Astrocyte (in vitro differentiated cells and primary cell): Measurements from ENCODE around the gene RETREG1. TPM values are rescaled to one million over a fixed set of nuclear protein-coding genes. Genes with fewer than 3 reads are reported as not detected.

Experiments
- DNase-seq: peaks from one replicate; pipeline ENCODE4 v3.0.0-alpha.2; 2010; ENCODE audit warnings: low read depth
- FAIRE-seq: peaks from 2 replicates; lab custom pipeline; 2011; peaks lifted over from hg19 to GRCh38; lab: Jason Lieb, UNC
- H2AFZ ChIP-seq: 2 replicates; pipeline ENCODE4 v1.6.0; 2012; ENCODE audit warnings: low read depth, low read length, inconsistent platforms
- H3K27ac ChIP-seq: 2 replicates; pipeline ENCODE4 v1.5.1; 2011; ENCODE audit warnings: low read depth, low read length, inconsistent platforms
- H3K27me3 ChIP-seq: 2 replicates; pipeline ENCODE4 v1.6.0; 2011; ENCODE audit warnings: low read length, inconsistent platforms; ENCODE audit not compliant: insufficient read depth
- H3K36me3 ChIP-seq: 2 replicates; pipeline ENCODE4 v1.5.1; 2011; ENCODE audit warnings: low read length, inconsistent platforms; ENCODE audit not compliant: insufficient read depth
- H3K4me1 ChIP-seq: 2 replicates; pipeline ENCODE4 v1.5.1; 2011; ENCODE audit warnings: low read length, inconsistent platforms; ENCODE audit not compliant: insufficient read depth
- H3K4me2 ChIP-seq: 2 replicates; pipeline ENCODE4 v1.6.0; 2012; ENCODE audit warnings: low read length, inconsistent platforms
- H3K4me3 ChIP-seq: 2 replicates; pipeline ENCODE4 v1.5.1; 2011; ENCODE audit warnings: low read depth, mild to moderate bottlenecking, low read length, inconsistent platforms; ENCODE audit not compliant: insufficient read depth
- H3K79me2 ChIP-seq: 2 replicates; pipeline ENCODE4 v1.6.0; 2012; ENCODE audit warnings: mild to moderate bottlenecking, low read length, inconsistent platforms; ENCODE audit not compliant: insufficient read depth
- H3K9ac ChIP-seq: 2 replicates; pipeline ENCODE4 v1.6.0; 2012; ENCODE audit warnings: mild to moderate bottlenecking, low read length, inconsistent platforms
- H3K9me3 ChIP-seq: 2 replicates; pipeline ENCODE4 v1.5.1; 2012; ENCODE audit warnings: low read depth, mild to moderate bottlenecking, low read length, inconsistent platforms; ENCODE audit not compliant: insufficient read depth
- H4K20me1 ChIP-seq: 2 replicates; pipeline ENCODE4 v1.6.0; 2012; ENCODE audit warnings: low read length, inconsistent platforms; ENCODE audit not compliant: insufficient read depth
- H3K27ac Mint-ChIP-seq: one replicate; pipeline ENCODE4 v1.8.0; 2021; ENCODE audit warnings: mild to moderate bottlenecking, mixed read lengths; ENCODE audit not compliant: unreplicated experiment
- H3K27me3 Mint-ChIP-seq: one replicate; pipeline ENCODE4 v1.8.0; 2021; ENCODE audit warnings: low read depth, mixed read lengths; ENCODE audit not compliant: unreplicated experiment
- H3K36me3 Mint-ChIP-seq: one replicate; pipeline ENCODE4 v1.8.0; 2021; ENCODE audit warnings: low read depth, mixed read lengths; ENCODE audit not compliant: unreplicated experiment
- H3K4me1 Mint-ChIP-seq: one replicate; pipeline ENCODE4 v1.8.0; 2021; ENCODE audit warnings: low read depth, mixed read lengths; ENCODE audit not compliant: unreplicated experiment
- H3K4me3 Mint-ChIP-seq: one replicate; pipeline ENCODE4 v1.8.0; 2021; ENCODE audit warnings: mild to moderate bottlenecking, moderate library complexity, mixed read lengths; ENCODE audit not compliant: unreplicated experiment
- H3K9me3 Mint-ChIP-seq: one replicate; pipeline ENCODE4 v1.8.0; 2021; ENCODE audit warnings: mild to moderate bottlenecking, mixed read lengths; ENCODE audit not compliant: unreplicated experiment
- EZH2 ChIP-seq: IDR thresholded peaks from 2 replicates; pipeline ENCODE4 v1.6.1; 2012; ENCODE audit warnings: mild to moderate bottlenecking, low read length, inconsistent platforms; ENCODE audit not compliant: insufficient read depth
- total RNA-seq: library from RNA; stranded (reverse); gene quantifications from 2 replicates; pipeline ENCODE4 v1.2.1, GENCODE V29; 2021
- TF ChIP-seq, protein P1 (sequence below): IDR thresholded peaks from 2 replicates; pipeline ENCODE4 v1.5.1; 2011; ENCODE audit warnings: low read depth, mild to moderate bottlenecking, inconsistent platforms, low read length, moderate library complexity; ENCODE audit not compliant: insufficient read depth

The RETREG1 gene
- total RNA-seq, 1 donor from 2014 or later, result 0.98 TPM

DNA sequence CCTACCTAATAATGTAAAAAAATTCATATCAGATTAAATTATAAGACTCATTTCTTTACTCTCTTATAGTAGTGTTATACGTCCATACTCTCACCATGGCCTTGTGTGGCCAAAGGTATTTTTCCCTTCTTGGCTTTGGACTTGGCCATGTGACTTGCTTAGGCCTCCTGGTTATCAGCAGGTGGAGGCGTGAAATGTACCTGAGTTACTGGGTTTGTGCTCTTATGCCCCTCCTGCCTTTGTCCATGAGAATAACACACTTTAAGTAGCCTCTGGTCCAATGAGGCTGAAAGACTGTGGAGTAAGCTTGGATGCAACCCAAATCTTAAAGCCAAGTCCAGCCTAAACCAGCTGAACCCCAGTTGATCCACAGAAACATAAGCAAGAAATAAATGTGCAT, 68.7 kb downstream of the RETREG1 start:
- no peaks in the 10 kb centered on the region for H3K27me3 Mint-ChIP-seq
- H3K27ac ChIP-seq, result no peak overlapping the region
- no peak for FAIRE-seq

DNA sequence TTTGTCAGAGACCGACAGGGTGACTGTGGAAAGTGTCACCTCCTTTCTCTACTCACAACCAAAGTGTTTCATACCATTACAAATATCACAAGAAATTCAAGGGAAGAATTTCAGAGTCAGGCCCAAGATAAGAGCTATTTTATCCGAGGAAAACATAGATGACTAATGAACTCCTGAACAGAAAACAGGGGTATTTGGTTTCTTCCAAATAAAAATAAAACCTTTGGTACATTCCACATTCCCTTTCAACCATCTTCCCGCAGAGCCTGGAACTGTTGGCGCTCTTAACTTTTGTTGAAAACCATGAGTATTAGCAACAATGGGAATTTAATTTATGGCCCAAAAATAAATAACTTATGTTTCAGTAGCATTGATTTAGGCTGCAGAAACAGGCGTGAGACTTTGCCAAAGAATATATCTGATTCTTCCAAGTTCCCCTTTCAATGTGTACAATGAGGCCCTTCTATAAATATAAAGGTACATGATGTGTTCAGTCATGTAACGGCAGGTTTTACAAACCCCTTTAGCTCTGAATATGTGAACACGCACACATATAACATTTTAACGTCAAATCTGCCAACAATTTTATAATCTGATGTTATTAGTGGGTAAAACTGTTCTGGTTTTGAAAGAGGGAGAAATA, 69.5 kb downstream of the RETREG1 start:
- H3K36me3 ChIP-seq, result no peaks in the 10 kb centered on the region
- TF ChIP-seq EZH2, result no peak
- TF ChIP-seq, protein P1, sequence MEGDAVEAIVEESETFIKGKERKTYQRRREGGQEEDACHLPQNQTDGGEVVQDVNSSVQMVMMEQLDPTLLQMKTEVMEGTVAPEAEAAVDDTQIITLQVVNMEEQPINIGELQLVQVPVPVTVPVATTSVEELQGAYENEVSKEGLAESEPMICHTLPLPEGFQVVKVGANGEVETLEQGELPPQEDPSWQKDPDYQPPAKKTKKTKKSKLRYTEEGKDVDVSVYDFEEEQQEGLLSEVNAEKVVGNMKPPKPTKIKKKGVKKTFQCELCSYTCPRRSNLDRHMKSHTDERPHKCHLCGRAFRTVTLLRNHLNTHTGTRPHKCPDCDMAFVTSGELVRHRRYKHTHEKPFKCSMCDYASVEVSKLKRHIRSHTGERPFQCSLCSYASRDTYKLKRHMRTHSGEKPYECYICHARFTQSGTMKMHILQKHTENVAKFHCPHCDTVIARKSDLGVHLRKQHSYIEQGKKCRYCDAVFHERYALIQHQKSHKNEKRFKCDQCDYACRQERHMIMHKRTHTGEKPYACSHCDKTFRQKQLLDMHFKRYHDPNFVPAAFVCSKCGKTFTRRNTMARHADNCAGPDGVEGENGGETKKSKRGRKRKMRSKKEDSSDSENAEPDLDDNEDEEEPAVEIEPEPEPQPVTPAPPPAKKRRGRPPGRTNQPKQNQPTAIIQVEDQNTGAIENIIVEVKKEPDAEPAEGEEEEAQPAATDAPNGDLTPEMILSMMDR, result no peak
- no peak overlapping the region for H2AFZ ChIP-seq
- DNase-seq (peak; percentile 35), FAIRE-seq (no peak)
- H3K27me3 Mint-ChIP-seq, result no peaks in the 10 kb centered on the region
- H3K27ac ChIP-seq, result peak overlapping the region; percentile 48
- H3K9ac ChIP-seq, result peak overlapping the region; percentile 15
- no peak overlapping the region for H3K4me3 Mint-ChIP-seq
- no peaks in the 10 kb centered on the region for H4K20me1 ChIP-seq
- no peaks in the 10 kb centered on the region for H3K36me3 Mint-ChIP-seq
- no peaks in the 10 kb centered on the region for H3K27me3 ChIP-seq
- H3K4me2 ChIP-seq, result peak overlapping the region; percentile 1
- peaks cover 5% of the 10 kb centered on the region for H3K4me1 ChIP-seq
- peak overlapping the region; percentile 68 for H3K27ac Mint-ChIP-seq
- no peaks in the 10 kb centered on the region for H3K9me3 ChIP-seq
- H3K9me3 Mint-ChIP-seq, result no peaks in the 10 kb centered on the region
- H3K4me1 Mint-ChIP-seq, result peaks cover 24% of the 10 kb centered on the region
- H3K79me2 ChIP-seq, result no peaks in the 10 kb centered on the region
- no peak overlapping the region for H3K4me3 ChIP-seq

More for the DNA sequence above, 68.7 kb downstream of the RETREG1 start:
- peaks cover 24% of the 10 kb centered on the region for H3K4me1 Mint-ChIP-seq
- H4K20me1 ChIP-seq, result no peaks in the 10 kb centered on the region
- no peak overlapping the region for H3K27ac Mint-ChIP-seq
- H3K4me3 ChIP-seq, result no peak overlapping the region
- peaks cover 5% of the 10 kb centered on the region for H3K4me1 ChIP-seq
- H3K9me3 Mint-ChIP-seq, result no peaks in the 10 kb centered on the region
- H3K36me3 Mint-ChIP-seq, result no peaks in the 10 kb centered on the region
- no peaks in the 10 kb centered on the region for H3K36me3 ChIP-seq
- TF ChIP-seq EZH2, result no peak
- DNase-seq, result no peak
- H3K79me2 ChIP-seq, result no peaks in the 10 kb centered on the region
- no peaks in the 10 kb centered on the region for H3K27me3 ChIP-seq
- H3K9me3 ChIP-seq, result no peaks in the 10 kb centered on the region
- H3K4me2 ChIP-seq, result no peak overlapping the region
- no peak overlapping the region for H3K9ac ChIP-seq
- no peak overlapping the region for H3K4me3 Mint-ChIP-seq
- H2AFZ ChIP-seq, result no peak overlapping the region

DNA sequence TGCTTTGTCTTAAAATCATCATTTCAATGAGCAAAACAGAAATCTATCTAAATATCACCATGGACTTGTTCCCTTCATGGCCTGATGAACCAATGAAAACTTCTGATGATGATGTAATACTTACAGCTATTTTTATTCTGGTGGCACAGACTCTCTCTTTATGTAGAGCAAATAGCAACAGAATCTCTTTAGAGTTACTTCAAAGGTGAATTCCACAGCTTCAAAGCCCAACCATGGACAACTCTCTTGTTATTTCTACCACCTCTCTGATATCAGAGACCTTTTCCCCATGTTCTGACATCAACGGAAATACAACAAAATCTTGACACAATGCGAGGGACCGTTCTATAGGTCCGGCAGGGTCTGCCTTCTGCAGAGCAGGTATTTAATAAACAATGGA, 70.1 kb downstream of the RETREG1 start:
- H3K27me3 ChIP-seq, result no peaks in the 10 kb centered on the region
- H3K4me1 ChIP-seq, result peaks cover 5% of the 10 kb centered on the region
- H3K36me3 ChIP-seq, result no peaks in the 10 kb centered on the region
- no peak for DNase-seq
- Mint-ChIP-seq H3K27ac (peak overlapping the region; percentile 68), H3K36me3 (no peaks in the 10 kb centered on the region), H3K9me3 (no peaks in the 10 kb centered on the region), H3K27me3 (no peaks in the 10 kb centered on the region), H3K4me1 (peaks cover 27% of the 10 kb centered on the region), H3K4me3 (no peak overlapping the region)
- H2AFZ ChIP-seq, result no peak overlapping the region
- H3K9me3 ChIP-seq, result no peaks in the 10 kb centered on the region
- peak overlapping the region; percentile 1 for H3K4me2 ChIP-seq
- no peak overlapping the region for H3K4me3 ChIP-seq
- peak overlapping the region; percentile 48 for H3K27ac ChIP-seq
- no peak for TF ChIP-seq EZH2
- TF ChIP-seq, protein P1, result no peak
- H3K9ac ChIP-seq, result peak overlapping the region; percentile 15
- H3K79me2 ChIP-seq, result no peaks in the 10 kb centered on the region
- no peak for FAIRE-seq
- H4K20me1 ChIP-seq, result no peaks in the 10 kb centered on the region
